CD14-positive monocyte (primary cell): ENCODE measurements around the gene LDLR. TPM values are rescaled to one million over a fixed set of nuclear protein-coding genes. Genes with fewer than 3 reads are reported as not detected.
"Not testable (repeated sequence)": the region's sequence is repeated elsewhere in the genome, so short reads cannot be mapped to it uniquely, and the experiment has no call there.

Experiments used
- DNase-seq, 3 donors: peaks; one replicate each; pipeline ENCODE4 v3.0.0-alpha.2; 2011 to 2022
- H2AFZ ChIP-seq: 2 replicates; pipeline ENCODE4 v1.6.0; 2012; ENCODE audit warnings: mild to moderate bottlenecking, low read depth, low read length, inconsistent platforms; ENCODE audit not compliant: insufficient read depth, poor library complexity, severe bottlenecking
- H3K27ac ChIP-seq, 2 donors: 1 replicate in 1 of 2; 2 replicates in 1 of 2; pipeline ENCODE4 v1.5.1; 2012 to 2013; ENCODE audit warnings: low read length in 2 of 2, control low read depth in 1 of 2, inconsistent platforms in 1 of 2, low read depth in 1 of 2, mild to moderate bottlenecking in 1 of 2
- H3K27me3 ChIP-seq, 2 donors: one replicate each; pipeline versions ENCODE4 v1.6.0 to v1.6.1; 2011 to 2013; ENCODE audit warnings: low read length in 2 of 2; ENCODE audit not compliant: control insufficient read depth in 2 of 2, insufficient read depth in 2 of 2
- H3K36me3 ChIP-seq, 2 donors: replicated peaks in 1 of 2; 1 replicate in 1 of 2; 2 replicates in 1 of 2; pipeline versions ENCODE4 v1.5.1 to v1.6.1; 2012 to 2013; ENCODE audit warnings: low read length in 2 of 2, control low read depth in 1 of 2, inconsistent platforms in 1 of 2, mild to moderate bottlenecking in 1 of 2; ENCODE audit not compliant: insufficient read depth in 2 of 2, control insufficient read depth in 1 of 2
- H3K4me1 ChIP-seq, 2 donors: 1 replicate in 1 of 2; 2 replicates in 1 of 2; pipeline versions ENCODE4 v1.5.1 to v1.6.1; 2012 to 2013; ENCODE audit warnings: low read length in 2 of 2, control low read depth in 1 of 2, inconsistent platforms in 1 of 2, mild to moderate bottlenecking in 1 of 2, moderate library complexity in 1 of 2; ENCODE audit not compliant: insufficient read depth in 2 of 2, control insufficient read depth in 1 of 2
- H3K4me2 ChIP-seq: replicated peaks from 2 replicates; pipeline ENCODE3; 2012; ENCODE audit warnings: low read length, moderate library complexity, mild to moderate bottlenecking; ENCODE audit not compliant: poor library complexity, severe bottlenecking; ENCODE audit errors: extremely low read depth
- H3K4me3 ChIP-seq, 3 experiments: fragments of 200-600 bp in 1 of 3; sonication (generic) in 1 of 3; replicated peaks in 1 of 3; 1 replicate in 2 of 3; 2 replicates in 1 of 3; pipeline ENCODE4 v1.5.1; 2011 to 2013; ENCODE audit warnings: low read length in 3 of 3, mild to moderate bottlenecking in 3 of 3, control low read depth in 2 of 3, low read depth in 2 of 3, inconsistent platforms in 1 of 3, moderate library complexity in 1 of 3
- H3K79me2 ChIP-seq: 2 replicates; pipeline ENCODE4 v1.6.0; 2012; ENCODE audit warnings: mild to moderate bottlenecking, control low read depth, inconsistent platforms, low read length, moderate library complexity; ENCODE audit not compliant: insufficient read depth
- H3K9ac ChIP-seq: 2 replicates; pipeline ENCODE4 v1.6.0; 2017; ENCODE audit warnings: low read length, mild to moderate bottlenecking; ENCODE audit not compliant: insufficient read depth, poor library complexity, severe bottlenecking
- H3K9me3 ChIP-seq, 2 donors: replicated peaks in 1 of 2; 1 replicate in 1 of 2; 2 replicates in 1 of 2; pipeline versions ENCODE4 v1.5.1 to v1.6.1; 2012 to 2013; ENCODE audit warnings: low read length in 2 of 2, control low read depth in 1 of 2; ENCODE audit not compliant: control insufficient read depth in 1 of 2, insufficient read depth in 1 of 2
- H4K20me1 ChIP-seq: 2 replicates; pipeline ENCODE4 v1.6.0; 2012; ENCODE audit warnings: mild to moderate bottlenecking, low read length, control low read depth, moderate library complexity; ENCODE audit not compliant: insufficient read depth
- H3K27ac Mint-ChIP-seq, 7 donors: one replicate each; pipeline ENCODE4 v1.8.0; 2020; ENCODE audit warnings: mild to moderate bottlenecking in 7 of 7, mixed read lengths in 7 of 7, moderate library complexity in 6 of 7, inconsistent platforms in 2 of 7
- H3K27me3 Mint-ChIP-seq, 3 donors: one replicate each; pipeline ENCODE4 v1.8.0; 2021 to 2022; ENCODE audit warnings: low read depth in 3 of 3, mild to moderate bottlenecking in 3 of 3, mixed read lengths in 3 of 3, moderate library complexity in 3 of 3, inconsistent platforms in 1 of 3
- H3K36me3 Mint-ChIP-seq, 2 donors: one replicate each; pipeline ENCODE4 v1.8.0; 2020; ENCODE audit warnings: mixed read lengths in 2 of 2, inconsistent platforms in 1 of 2, mild to moderate bottlenecking in 1 of 2
- H3K4me1 Mint-ChIP-seq: one replicate; pipeline ENCODE4 v1.8.0; 2020; ENCODE audit warnings: mild to moderate bottlenecking, mixed read lengths
- H3K4me3 Mint-ChIP-seq, 2 donors: one replicate each; pipeline ENCODE4 v1.8.0; 2020; ENCODE audit warnings: mild to moderate bottlenecking in 2 of 2, mixed read lengths in 2 of 2, moderate library complexity in 1 of 2
- H3K9me3 Mint-ChIP-seq, 7 donors: one replicate each; pipeline ENCODE4 v1.8.0; 2020 to 2022; ENCODE audit warnings: mixed read lengths in 7 of 7, mild to moderate bottlenecking in 6 of 7, moderate library complexity in 6 of 7, inconsistent platforms in 2 of 7
- CTCF ChIP-seq: fragments of 200-600 bp; IDR thresholded peaks from one replicate; pipeline ENCODE4 v1.8.0; 2022; ENCODE audit warnings: antibody characterized with exemption, mild to moderate bottlenecking
- WGBS: methylation state at CpG from one replicate; pipeline ENCODE4 v1.1.5; 2013; ENCODE audit warnings: missing lambda C conversion rate; ENCODE audit not compliant: insufficient coverage; 5-methylcytosine and 5-hydroxymethylcytosine counted together
- intact Hi-C, 2 donors: fragments of 100-400 bp; cut with micrococcal nuclease; formaldehyde crosslinking; loops; one replicate each; pipeline versions ENCODE4 v1.15.0 to v1.15.1; 2023
- polyA plus RNA-seq, 3 donors: library from polyadenylated mRNA; depleted of rRNA in 1 of 3; unstranded in 2 of 3; stranded (reverse) in 1 of 3; fragments of 300-500 nt in 2 of 3; fragments of >200 nt in 1 of 3; fragmentation: Illumina TruSeq in 2 of 3; gene quantifications; 1 replicate in 2 of 3; 2 replicates in 1 of 3; pipeline ENCODE4 v1.2.3, GENCODE V29; 2012 to 2021

LDLR gene
- polyA plus RNA-seq, 3 donors, result 14.3 to 21.2 (median 19.8) TPM

GRCh38 chr19:11116507-11116906 lies 27.2 kb downstream of the LDLR start:
- no peak overlapping the region for H3K27ac ChIP-seq
- peaks cover 67 to 94% of the 10 kb centered on the region in 2 donors for H3K36me3 ChIP-seq
- H3K4me2 ChIP-seq, result no peak overlapping the region
- peaks cover 0 to 4% (median 0%) of the 10 kb centered on the region in 7 donors for H3K9me3 Mint-ChIP-seq
- no peak overlapping the region for H3K9ac ChIP-seq
- intact Hi-C loops, result no loop called here
- no peaks in the 10 kb centered on the region for H3K27me3 ChIP-seq
- peaks cover 0 to 2% (median 2%) of the 10 kb centered on the region in 3 donors for H3K27me3 Mint-ChIP-seq
- peak overlapping the region in 2 of 7 donors; percentile 5 to 72 for H3K27ac Mint-ChIP-seq
- H3K79me2 ChIP-seq, result no peaks in the 10 kb centered on the region
- 100% methylated on average over 4 of the region's 9 CpGs for WGBS
- no peaks in the 10 kb centered on the region for H3K9me3 ChIP-seq
- peaks cover 74 to 99% of the 10 kb centered on the region in 2 donors for H3K36me3 Mint-ChIP-seq
- no peaks in the 10 kb centered on the region for H3K4me1 ChIP-seq
- no peak for DNase-seq
- H4K20me1 ChIP-seq, result no peaks in the 10 kb centered on the region
- H3K4me1 Mint-ChIP-seq, result no peaks in the 10 kb centered on the region
- no peak overlapping the region for H3K4me3 Mint-ChIP-seq
- no peak overlapping the region for H2AFZ ChIP-seq
- H3K4me3 ChIP-seq, result no peak overlapping the region
- no peak for TF ChIP-seq CTCF

GRCh38 chr19:11121963-11122362 lies 32.7 kb downstream of the LDLR start:
- 96% methylated on average over 9 of the region's 17 CpGs for WGBS
- H3K27me3 Mint-ChIP-seq, H4K20me1 ChIP-seq, H3K4me1 Mint-ChIP-seq, DNase-seq, H3K4me1 ChIP-seq, H3K4me2 ChIP-seq, intact Hi-C loops, H3K9me3 Mint-ChIP-seq, H3K79me2 ChIP-seq, H3K4me3 ChIP-seq, H3K27ac Mint-ChIP-seq, H3K27me3 ChIP-seq, H3K27ac ChIP-seq, H3K9me3 ChIP-seq, H2AFZ ChIP-seq, H3K9ac ChIP-seq, H3K4me3 Mint-ChIP-seq: not testable (repeated sequence)
- peaks cover 53 to 80% of the 10 kb centered on the region in 2 donors for H3K36me3 ChIP-seq
- H3K36me3 Mint-ChIP-seq, result peaks cover 45 to 95% of the 10 kb centered on the region in 2 donors
